Smooth muscle cell of the brain vasculature (primary cell): ENCODE data around the gene MROH7.
A peak's percentile ranks its signal among the peaks of the same experiment; 100 is the strongest.

Source experiments
- DNase-seq: peaks from one replicate; pipeline ENCODE4 v3.0.0-alpha.2; 2012; ENCODE audit warnings: low read depth, low spot score

Gene MROH7

DNA sequence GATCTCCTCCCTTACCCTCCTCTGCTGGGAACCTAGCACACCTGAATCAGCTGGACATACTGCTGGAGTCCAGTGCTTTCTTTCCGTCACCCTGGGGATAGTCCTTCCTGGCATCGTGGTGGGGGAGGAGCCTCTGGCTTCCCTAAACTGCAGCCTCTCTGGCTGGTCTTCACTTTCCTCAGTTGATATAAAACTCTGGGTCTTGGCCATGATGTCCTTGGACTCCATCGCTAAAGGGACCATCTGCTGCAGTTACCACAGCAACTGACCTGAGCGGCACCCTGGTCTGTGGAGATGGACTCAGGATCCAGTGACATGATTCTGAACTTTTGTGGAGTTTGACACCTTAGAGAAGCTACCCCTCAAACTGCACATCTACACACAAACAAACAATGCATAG, 99.9 kb downstream of the MROH7 start:
- DNase-seq, result no peak

DNA sequence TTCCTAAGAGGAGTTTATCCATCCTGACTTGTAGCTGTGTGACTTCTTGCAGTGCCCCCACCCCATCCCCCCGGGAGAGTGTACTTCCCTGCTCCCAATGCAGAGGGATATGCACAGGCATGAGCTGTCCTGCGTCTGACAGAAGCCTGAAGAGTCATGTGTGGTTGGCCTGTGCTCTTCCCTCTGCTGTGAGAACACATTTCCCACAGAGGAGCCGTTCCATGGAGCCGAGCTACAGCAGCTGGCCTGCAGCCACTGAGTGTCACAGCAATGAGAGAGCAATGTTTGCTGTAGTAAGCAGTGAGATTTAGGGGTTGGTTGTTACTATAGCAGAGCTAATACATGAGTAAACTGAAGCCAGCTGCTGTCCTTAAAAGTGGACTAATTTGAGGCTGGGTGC, 100.7 kb downstream of the MROH7 start:
- DNase-seq, result peak; percentile 9

DNA sequence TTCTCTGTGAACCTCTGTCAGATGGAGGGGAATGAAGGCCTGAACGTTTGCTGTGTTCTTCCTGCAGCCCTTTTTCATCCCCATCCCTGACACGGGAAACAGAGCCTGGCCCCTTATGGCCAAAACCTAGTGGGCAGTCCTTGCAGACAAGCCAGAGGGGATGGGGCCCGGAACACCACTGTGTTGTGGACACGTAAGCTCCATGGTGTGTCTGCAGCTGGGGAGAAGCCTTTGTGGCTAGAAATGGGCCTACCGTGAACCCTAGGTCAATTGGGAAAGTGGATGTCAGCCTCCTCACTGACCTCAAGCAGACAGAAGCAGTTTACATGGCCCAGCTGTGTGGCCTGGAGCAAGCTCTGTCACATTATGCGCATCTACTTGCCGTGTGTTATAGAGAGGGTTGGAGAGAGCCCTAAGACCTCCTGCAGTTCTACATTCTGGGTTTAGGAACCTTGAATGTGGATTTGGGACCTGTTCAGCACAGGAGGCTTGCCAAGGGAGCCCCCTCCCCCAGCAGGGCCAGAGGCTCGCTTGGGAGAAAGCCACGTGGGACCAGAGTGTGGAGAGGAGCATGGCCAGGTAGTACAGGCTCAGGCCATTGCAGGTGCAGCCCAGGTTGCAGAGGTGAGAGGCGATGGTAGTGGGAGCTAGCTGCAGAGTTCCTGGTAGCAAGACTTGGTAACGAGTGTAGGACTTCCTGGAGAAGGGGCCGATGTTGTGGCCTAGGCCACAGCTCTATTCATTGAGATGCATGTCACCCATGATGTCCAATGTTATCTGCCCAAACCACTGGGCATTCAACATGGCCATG, 102.0 kb downstream of the MROH7 start:
- DNase-seq, result no peak

DNA sequence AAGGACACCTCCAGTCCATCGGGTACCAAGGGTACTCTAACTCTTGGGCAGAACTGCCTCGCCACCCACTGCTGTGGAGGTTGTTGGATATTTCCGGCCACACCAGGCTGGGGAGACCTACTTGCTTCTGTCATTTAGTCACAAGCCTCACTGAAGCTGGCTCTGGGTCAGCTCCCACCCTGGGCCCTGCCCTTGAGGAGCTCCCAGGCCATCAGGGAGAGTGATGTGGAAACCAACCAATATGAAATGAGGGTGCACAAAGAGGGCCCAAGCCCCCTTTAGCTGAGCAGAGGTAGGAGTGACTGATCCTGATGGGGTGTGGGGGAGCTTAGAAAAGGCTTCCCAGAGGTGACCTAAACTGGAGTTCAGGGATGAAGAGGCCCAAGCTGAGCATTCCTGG, 103.1 kb downstream of the MROH7 start:
- no peak for DNase-seq

DNA sequence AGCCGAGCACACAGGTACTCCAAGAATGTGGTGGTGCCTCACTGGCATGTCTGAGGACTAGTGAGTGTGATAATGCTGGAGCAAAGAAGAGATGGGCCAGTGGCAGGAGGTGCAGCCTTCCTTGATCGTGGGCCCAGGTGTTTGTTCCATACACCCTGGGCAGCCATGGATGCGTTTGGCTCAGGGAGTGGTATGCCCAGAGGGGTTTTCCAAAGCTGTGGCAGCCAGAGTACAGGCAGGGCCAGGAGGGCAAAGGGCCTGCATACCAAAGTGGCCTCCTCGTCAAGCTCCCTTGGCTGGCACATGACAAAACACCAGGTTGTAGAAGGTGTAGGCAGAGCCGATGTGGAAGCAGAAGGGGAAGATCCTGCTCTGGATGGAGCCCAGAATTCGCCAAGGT, 103.7 kb downstream of the MROH7 start:
- DNase-seq, result no peak

DNA sequence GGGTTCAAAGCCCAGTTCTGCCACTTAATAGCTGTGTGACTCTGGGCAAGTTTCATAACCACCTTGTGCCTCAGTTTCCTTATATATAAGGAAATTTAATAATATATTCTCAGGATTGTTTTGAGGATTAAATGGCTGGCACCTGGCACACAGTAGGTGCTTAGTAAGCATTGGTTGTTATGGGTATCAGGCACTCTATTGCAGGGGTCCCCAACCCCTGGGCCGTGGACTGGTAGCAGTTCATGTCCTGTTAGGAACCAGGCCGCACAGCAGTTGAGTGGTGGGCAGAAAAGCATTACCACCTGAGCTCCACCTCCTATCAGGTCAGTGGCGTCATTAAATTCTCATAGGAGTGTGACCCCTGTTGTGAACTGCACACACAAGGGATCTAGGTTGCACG, 104.3 kb downstream of the MROH7 start:
- DNase-seq, result no peak

DNA sequence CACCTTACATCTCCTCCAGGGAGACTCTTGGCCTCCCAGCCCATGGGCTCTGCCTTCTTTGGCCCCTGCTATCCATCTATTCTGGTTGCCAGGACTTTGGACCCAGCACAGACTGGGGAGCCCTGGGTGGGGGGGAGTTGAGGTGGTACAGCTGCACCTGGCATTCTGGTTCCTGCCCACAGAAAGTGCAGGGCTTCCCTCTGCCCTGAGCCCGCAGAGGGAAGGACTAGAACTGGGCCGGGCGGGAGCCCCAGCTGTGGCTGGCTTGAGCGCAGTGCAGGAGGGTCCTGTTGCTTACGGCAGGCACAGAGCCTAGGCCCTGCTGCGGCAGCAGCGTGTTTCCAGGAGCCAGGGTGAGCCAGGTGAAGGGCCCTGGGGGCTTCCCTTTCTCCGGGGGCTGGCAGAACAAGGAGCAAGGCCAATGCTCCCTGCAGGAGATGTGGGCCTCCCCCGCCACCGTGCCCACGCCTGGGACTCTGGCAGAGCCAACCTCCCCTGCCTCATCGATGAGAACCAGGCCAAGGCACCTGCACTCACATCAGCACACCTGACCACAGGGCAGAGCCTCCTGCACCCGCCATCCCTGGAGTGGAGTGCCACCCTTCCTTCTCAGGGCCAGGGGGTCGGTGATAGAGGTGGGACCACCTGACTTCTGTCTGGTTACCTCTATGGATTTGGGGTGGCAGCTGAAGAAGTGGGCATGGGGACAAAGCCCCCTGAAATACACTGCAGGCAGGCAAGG, 106.7 kb downstream of the MROH7 start:
- DNase-seq, result no peak

DNA sequence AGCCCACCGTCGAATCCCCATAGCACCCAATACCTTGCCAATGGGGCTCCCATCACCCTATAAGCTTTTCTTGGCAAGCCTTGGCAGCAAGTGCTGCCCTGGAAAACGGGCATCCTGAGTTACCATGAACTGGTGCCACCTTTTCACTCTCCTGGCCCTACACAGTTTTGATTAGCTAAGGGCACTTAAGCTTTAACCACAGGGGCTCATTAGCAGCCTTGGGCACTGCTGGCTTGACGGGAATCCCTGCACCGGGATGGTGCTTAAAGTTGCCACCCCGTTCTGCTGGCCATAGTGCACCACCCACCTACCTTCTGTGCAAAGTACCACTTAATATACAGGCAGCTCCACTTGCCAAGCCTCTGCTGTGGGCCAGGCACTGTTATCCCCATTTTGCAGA, 109.0 kb downstream of the MROH7 start:
- no peak for DNase-seq

DNA sequence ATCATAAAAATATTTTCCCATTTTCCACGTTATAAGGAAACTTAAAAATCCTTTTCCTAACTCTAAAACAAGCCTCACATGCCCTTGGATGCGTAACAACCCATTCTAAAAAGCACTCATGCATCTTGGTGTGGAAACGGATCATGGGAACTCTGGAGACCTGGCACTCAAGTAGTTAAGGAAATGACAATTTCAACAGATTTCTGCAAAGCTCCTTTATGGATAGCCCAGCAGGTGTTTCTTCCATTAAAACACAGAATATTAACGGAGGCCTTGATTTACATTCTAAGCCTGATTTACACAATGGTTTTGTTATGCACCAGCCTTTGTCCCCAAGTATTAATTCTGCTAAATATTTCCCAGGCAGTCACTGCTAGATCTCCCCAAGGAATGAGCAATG, 109.8 kb downstream of the MROH7 start:
- no peak for DNase-seq

DNA sequence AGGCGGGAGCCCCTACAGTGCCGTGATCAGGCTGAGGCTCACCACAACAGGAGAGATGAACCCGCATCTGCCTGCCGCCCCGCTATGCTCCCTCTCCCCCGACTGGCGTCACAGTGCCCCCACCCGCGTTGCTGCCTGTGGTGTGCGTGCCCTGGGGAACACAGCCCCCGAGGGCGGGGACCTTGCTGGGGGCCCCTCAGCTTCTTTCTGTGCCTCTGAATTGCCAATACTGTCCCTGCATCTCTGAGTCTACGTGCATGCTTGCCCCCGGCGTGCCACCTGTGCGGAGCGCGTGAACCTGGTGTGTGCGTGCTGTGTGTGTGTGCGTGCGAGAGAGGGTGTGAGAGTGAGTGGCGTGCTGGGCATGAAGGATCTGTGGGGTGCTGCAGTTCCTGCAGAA, 112.5 kb downstream of the MROH7 start:
- no peak for DNase-seq

DNA sequence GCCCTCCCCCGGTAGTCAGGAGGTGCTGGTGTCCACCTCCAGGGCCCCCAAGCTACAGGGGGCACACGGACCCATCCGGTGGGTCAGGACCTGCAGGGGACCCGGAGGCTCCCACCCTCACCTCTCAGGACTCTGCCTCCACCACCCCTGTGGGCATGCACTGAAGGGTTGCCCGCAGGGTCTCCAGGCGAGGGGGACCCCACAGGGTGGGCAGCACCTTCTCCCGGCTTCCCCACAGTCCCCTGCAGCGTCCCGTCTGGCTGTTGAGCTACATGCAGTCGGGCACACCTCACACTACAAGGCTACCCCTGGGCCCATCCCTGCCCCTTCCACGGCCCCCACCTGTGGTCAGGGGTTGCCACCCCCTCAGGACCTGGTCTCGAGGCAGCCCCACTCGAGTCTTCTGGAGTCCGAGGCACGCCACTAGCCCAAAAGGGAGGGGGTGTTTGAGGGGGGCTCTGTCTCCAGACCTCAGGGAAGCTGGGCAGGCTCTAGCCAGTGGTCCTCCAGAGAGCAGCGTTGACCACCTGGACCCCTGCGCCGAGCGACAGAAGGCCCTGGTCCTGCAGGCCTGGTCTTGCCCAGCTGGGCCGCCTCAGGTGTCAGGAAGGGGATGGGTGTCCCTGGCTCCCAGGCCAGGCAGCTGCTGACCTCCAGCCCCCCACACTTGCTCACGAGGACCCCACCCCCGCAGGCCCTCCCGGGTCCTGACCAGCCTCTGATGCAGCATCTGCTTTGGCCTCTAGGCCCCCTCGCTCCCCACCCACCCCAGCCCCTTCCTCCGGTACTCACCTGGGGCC, 113.1 kb downstream of the MROH7 start:
- DNase-seq, result no peak

DNA sequence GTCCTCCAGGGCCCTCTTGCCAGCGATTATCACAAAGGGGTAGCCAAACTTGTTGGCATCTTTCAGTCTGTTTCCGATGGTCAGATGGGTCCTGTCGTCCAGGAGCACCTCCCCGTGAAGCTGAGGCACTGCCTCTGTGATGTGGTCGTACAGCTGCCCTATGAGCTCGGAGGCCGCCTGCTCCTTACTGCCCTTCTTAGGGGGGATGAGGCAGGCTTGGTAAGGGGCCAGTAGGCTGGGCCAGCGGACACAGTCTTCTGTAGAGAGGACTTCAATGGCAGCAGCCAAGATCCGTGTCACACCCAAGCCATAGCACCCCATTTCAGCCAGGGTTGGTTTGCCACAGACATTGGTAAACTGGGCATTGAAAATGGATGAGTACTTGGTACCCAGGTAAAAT, 116.2 kb downstream of the MROH7 start:
- DNase-seq, result no peak

DNA sequence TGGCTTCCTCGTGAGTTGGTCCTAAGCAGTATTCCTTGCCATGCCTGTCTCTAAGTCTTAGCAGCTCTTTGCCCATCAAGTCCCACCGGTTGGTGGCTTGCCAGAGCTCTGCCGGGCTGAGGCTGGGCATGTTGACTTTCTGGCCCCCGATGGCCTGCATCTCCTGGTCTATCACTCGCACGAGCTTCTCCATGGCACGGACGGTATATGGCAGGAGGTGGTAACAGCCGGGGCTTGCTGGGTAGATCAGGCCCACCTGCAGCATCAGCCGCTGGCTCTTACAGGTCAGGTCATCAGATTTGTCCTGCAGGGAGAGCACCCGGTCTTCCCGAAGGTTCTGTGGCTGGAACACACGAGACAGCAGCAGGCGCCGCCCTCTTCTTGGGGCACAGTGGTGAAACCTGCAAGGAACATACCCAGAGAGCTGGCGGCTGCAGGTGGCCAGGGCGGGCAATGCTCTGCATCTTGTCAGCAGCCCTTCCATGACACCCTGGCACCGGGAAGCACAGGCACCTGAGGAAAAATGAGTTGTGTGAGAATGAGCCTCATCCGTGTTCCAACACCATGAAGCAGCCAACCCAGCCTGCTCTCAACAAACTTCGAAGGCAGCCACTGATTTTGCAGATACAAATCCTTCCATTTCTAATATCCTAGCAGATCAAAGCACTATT, 117.2 kb downstream of the MROH7 start:
- DNase-seq, result no peak
